Measurements from ENCODE around the gene FAM98B. TPM values are rescaled to one million over a fixed set of nuclear protein-coding genes. Genes with fewer than 3 reads are reported as not detected.

FAM98B gene
- total and polyA plus RNA-seq, 9 of the 15 experiments (the other 6 are each of a cell fraction or from before 2014, with no cell fraction given) = 3.1 to 42.0 (median 9.4) TPM

DNA sequence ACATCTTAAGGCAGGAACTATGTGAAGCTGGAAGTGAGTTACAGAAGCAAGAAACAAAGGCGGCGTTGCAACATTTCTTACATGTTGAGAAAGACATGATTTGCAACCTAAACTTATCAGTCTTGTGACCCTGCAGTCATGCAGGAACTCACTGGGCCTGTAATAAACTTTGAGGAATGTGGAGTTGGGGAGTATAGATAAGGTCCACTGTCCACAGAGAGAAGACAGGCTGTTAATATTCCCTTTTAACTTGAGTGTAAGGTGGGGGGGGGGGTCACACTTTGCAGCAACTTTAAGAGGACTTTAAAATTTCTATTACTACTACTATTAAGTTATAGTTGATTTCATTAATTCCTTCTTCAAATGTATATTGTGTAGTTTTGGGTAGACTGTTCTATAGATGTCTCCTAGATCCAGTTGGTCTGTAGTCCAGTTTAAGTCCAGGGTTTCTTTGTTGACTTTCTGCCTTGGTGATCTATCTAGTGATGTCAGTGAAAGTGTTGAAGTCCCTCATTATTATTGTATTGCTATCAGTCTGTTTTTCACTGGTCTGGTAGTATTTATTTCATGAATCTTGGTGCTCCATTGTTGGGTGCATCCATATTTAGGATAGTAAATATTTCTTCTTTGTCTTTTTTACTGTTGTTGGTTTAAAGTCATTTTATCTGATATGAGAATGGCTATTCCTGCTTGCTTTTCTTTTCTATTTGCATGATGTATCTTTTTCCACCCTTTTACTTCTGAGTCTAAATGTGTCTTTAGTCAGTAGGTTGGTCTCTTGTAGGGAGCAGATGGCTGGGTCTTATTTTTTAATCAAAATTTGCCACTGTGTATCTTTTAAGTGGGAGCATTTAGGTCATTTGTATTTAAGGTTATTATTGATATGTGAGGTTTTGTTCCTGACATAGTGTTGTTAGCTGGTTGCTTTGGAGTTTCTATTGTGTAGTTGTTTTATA lies 15.6 kb upstream of the FAM98B start (continued):
- TF ChIP-seq, protein P1, sequence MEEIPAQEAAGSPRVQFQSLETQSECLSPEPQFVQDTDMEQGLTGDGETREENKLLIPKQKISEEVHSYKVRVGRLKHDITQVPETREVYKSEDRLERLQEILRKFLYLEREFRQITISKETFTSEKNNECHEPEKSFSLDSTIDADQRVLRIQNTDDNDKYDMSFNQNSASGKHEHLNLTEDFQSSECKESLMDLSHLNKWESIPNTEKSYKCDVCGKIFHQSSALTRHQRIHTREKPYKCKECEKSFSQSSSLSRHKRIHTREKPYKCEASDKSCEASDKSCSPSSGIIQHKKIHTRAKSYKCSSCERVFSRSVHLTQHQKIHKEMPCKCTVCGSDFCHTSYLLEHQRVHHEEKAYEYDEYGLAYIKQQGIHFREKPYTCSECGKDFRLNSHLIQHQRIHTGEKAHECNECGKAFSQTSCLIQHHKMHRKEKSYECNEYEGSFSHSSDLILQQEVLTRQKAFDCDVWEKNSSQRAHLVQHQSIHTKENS (CRISPR knock-in tag; IDR thresholded peaks at IDR 0.05) = no peak
- TF ChIP-seq SLC30A9 (CRISPR knock-in tag; IDR thresholded peaks at IDR 0.05) (no peak), ELF4 (CRISPR knock-in tag; IDR thresholded peaks at IDR 0.05) (peak; percentile 67; the same call in 1 of the 2 replicates), ZKSCAN3 (CRISPR knock-in tag; IDR thresholded peaks at IDR 0.05) (no peak), MYNN (IDR thresholded peaks at IDR 0.05) (no peak), MYNN (CRISPR knock-in tag; IDR thresholded peaks at IDR 0.05) (no peak), RBBP5 (IDR thresholded peaks at IDR 0.05; ENCODE audit: borderline replicate concordance, insufficient read depth, low read length, poor library complexity, severe bottlenecking) (peak; percentile 69), BHLHE40 (IDR thresholded peaks at IDR 0.05; ENCODE audit: low read length) (no peak; the same call in 1 of the 2 replicates), NCOR1 (IDR thresholded peaks at IDR 0.05) (peak; percentile 83), KLF16 (IDR thresholded peaks at IDR 0.05) (no peak), BRCA1 (IDR thresholded peaks at IDR 0.05) (no peak), BRCA1 (CRISPR knock-in tag; IDR thresholded peaks at IDR 0.05) (no peak), ETV6 (IDR thresholded peaks at IDR 0.05; ENCODE audit: borderline replicate concordance in 1 of 2, low read depth in 2 of 2, low read length in 1 of 2) (no peak), ETV6 (CRISPR knock-in tag; IDR thresholded peaks at IDR 0.05; ENCODE audit: borderline replicate concordance) (no peak), GTF2F1 (IDR thresholded peaks at IDR 0.05; ENCODE audit: low read depth, low read length) (no peak), ESRRA (IDR thresholded peaks at IDR 0.05; ENCODE audit: borderline replicate concordance, low read depth) (no peak), MTA2 (IDR thresholded peaks at IDR 0.05; ENCODE audit: low read depth) (peak; percentile 82), CHD1 (IDR thresholded peaks at IDR 0.05; ENCODE audit: low read length) (no peak), SIRT6 (IDR thresholded peaks at IDR 0.05; ENCODE audit: low read depth, low read length) (no peak), SAP30 (IDR thresholded peaks at IDR 0.05; ENCODE audit: borderline replicate concordance, insufficient read depth, low read depth, low read length, poor library complexity, severe bottlenecking) (no peak), NR2C1 (IDR thresholded peaks at IDR 0.05) (no peak), NR2C1 (tag; IDR thresholded peaks at IDR 0.05) (peak; percentile 21; the same call in 1 of the 2 replicates), TEAD2 (tag; IDR thresholded peaks at IDR 0.05) (peak; percentile 88), ATF7 (IDR thresholded peaks at IDR 0.05) (peak; percentile 66), NR3C1 (CRISPR knock-in tag; IDR thresholded peaks at IDR 0.05) (no peak)
- TF ChIP-seq, protein P2, sequence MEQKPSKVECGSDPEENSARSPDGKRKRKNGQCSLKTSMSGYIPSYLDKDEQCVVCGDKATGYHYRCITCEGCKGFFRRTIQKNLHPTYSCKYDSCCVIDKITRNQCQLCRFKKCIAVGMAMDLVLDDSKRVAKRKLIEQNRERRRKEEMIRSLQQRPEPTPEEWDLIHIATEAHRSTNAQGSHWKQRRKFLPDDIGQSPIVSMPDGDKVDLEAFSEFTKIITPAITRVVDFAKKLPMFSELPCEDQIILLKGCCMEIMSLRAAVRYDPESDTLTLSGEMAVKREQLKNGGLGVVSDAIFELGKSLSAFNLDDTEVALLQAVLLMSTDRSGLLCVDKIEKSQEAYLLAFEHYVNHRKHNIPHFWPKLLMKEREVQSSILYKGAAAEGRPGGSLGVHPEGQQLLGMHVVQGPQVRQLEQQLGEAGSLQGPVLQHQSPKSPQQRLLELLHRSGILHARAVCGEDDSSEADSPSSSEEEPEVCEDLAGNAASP (IDR thresholded peaks at IDR 0.05) = no peak
- TF ChIP-seq, protein P3, sequence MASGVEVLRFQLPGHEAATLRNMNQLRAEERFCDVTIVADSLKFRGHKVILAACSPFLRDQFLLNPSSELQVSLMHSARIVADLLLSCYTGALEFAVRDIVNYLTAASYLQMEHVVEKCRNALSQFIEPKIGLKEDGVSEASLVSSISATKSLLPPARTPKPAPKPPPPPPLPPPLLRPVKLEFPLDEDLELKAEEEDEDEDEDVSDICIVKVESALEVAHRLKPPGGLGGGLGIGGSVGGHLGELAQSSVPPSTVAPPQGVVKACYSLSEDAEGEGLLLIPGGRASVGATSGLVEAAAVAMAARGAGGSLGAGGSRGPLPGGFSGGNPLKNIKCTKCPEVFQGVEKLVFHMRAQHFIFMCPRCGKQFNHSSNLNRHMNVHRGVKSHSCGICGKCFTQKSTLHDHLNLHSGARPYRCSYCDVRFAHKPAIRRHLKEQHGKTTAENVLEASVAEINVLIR (CRISPR knock-in tag; IDR thresholded peaks at IDR 0.05) = no peak
